Hair follicle dermal papilla cell (primary cell): Measurements from ENCODE around the gene PTMS. TPM values are rescaled to one million over a fixed set of nuclear protein-coding genes. Genes with fewer than 3 reads are reported as not detected.

ENCODE experiments used
- total RNA-seq: library from RNA; depleted of rRNA; stranded (reverse); fragments of >200 nt; gene quantifications from 2 replicates; pipeline ENCODE4 v1.2.3, GENCODE V29; 2012

The PTMS gene, protein sequence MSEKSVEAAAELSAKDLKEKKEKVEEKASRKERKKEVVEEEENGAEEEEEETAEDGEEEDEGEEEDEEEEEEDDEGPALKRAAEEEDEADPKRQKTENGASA
- 84.2 and 108 TPM in 2 replicates for total RNA-seq

DNA sequence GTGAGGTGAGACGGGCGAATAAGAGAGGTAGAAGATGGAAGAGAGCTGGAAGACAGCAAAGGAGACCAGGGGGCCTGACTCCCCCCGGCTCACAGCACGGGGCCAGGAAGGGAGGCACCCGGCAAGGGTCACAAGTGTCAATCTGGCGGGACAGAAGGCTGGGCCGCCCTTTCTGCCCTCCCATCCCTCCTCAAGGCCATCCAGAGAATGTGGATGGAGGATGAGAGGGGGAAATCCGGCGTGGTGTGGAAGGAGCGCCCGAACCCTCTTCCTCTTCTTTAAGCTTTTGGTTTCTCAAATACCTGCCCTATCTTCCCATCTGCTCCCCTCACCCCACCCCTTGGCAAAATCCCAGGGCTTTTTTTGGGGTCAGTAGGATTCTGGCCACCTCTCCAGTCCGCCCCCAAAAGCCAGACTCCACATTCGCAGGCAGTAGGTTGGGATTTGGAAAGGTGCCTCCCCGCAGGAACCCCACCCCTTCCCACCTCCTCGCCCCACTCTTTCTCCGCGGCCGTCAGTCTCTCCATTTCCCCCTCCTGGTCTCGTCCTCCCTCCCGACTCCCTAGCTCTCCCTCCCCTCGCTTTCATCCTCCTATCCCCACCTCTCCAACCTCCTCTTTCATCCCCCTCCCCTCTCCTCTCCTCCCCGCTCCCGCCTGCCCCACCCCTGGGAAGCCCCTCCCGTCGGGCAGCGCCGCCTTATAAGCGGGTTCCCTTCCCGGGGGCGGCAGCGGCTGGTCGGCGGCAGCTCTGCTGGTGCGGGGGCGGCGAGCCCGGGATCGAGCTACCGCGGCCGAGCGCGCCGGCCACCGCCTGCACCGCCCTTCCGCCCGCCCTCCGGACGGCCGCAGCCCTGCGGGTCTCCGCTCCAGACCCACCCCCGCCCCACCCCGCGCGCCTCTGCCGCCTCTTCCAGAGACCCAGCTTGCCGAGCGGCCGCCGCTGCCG lies at the start of gene PTMS:
TSS of gene PTMS (plus strand) at position 730 of the 948 bp plus-strand sequence. CDS start 343 bp downstream, outside the sequence.

DNA sequence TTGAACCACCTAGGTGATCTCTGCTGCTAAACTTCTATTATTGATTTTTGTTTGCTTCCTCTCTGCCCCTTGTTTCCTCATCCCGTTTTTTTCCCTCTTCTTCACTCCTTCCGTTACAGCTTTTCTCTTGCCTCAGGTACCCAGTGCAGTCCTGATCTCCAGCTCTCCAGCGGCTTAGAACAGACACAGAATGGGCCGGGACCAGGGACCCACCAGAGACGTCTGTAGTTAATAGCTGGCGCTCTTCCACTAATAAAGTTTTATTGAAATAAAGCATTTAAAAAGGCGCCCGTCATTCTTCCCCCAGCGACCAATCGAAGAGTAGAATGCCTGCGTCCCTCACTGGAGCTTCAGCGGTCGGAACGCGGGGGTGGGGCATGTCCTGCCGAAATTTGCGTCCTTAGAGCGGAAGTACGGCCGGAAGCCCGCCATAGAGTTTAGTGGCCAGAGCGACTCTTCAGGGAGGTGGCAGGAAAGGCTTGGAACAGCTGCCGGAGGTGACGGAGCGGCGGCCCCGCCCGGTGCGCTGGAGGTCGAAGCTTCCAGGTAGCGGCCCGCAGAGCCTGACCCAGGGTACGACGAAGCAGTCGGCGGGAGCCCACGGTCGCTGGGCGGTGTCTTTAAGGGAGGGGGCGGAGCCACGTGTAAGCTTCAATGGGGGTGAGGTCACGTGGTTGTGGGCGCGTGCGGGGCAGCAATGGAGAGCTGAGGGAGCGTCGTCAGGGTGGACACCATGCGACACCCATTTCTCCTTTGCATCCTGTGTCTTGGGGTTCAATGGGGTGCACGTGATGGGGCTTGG lies 42.4 kb upstream of the PTMS start, which contains the start of gene COPS7A:
TSS of gene COPS7A (plus strand) at position 440 of the 802 bp plus-strand sequence. CDS start 611 bp downstream, outside the sequence.

DNA sequence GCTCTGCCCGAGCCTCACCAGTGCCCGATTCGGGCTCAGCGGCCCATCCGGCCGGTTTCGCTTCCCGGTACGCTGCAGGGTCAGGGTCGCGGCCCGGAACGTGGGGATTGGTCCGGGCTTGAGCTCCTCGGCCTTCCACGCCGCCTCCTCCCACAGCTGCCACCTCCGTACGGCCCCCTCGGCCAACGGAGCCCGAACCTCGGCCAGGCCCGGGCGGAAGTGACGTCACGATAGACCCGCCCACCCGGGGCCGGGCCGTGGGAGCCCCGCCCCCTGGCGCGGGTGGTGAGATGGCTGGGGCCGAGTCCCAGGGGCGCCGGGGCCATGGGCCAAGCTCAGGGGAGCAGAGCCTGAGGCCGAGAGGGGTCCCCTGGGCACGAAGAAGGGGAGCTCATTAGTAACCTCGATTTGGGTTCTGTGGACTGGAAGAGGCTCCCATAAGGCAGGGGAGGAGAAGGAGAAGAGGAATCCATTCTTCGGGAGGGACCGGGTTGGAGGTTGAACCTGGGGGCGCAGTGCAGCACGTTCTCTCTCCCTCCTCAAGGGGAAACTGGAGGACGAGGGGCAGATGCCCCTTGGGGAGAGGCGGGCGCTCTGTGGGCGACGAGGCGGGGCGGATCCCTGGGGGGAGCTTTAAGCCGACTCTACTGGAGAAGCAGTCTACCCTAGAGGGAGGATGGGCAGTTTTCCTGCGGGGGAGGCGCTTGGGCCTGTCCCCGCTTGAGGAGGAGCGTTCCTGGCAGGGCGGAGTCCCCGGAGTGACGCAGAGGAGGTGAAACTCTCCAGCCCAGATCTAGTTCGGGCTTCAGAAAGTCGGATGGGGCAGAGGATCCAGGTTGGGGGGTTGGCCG lies 13.0 kb upstream of the PTMS start, which contains the start of gene MLF2:
TSS of gene MLF2 (minus strand) at position 221 of the 851 bp plus-strand sequence. CDS start 807 bp downstream, outside the sequence.

DNA sequence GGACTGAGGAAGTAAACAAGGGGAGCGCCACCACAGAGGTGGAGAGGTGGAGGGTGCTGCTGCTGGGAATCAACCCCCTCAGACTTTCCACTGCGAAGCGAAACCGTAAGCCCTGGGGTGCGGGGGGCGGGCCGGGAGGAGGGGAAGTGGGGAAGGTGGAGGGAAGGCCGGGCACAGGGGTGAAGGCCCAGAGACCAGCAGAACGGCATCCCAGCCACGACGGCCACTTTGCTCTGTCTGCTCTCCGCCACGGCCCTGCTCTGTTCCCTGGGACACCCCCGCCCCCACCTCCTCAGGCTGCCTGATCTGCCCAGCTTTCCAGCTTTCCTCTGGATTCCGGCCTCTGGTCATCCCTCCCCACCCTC lies 6.2 kb downstream of the PTMS start, which contains the start of gene LAG3:
TSS of gene LAG3 (plus strand) at position 190 of the 365 bp plus-strand sequence. CDS start 333 bp downstream, outside the sequence.

DNA sequence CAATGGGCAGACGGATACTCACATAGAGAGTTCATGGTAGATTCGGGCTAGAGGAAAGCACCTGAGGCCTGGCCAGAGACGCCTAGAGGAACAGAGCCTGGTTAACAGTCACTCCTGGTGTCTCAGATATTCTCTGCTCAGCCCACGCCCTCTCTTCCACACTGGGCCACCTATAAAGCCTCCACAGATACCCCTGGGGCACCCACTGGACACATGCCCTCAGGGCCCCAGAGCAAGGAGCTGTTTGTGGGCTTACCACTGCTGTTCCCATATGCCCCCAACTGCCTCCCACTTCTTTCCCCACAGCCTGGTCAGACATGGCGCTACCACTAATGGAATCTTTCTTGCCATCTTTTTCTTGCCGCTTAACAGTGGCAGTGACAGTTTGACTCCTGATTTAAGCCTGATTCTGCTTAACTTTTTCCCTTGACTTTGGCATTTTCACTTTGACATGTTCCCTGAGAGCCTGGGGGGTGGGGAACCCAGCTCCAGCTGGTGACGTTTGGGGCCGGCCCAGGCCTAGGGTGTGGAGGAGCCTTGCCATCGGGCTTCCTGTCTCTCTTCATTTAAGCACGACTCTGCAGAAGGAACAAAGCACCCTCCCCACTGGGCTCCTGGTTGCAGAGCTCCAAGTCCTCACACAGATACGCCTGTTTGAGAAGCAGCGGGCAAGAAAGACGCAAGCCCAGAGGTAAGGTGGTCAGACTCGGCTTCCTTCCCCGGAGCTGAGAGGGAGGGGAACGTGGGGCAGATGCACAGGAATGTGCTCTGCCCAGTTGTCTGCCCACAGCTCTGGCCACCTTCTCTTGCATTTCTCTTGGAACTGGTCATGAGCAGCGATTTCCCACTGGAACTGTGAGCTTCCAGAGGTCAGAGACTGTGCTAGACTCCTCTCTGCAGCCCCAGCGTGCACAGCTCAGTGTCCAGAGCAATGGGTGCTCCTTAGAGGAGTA lies 23.1 kb downstream of the PTMS start, which contains the start of gene CD4:
TSS of gene CD4 (plus strand) at position 557 of the 953 bp plus-strand sequence. CDS start 10,611 bp downstream, outside the sequence.

Other genes starting within 250 kb of the PTMS start
- 5,670 and 6,868 TPM in 2 replicates for gene GAPDH, start 231.8 kb upstream of the PTMS start, total RNA-seq
- gene IFFO1, start 210.3 kb upstream of the PTMS start, total RNA-seq: 13.8 and 16.5 TPM in 2 replicates
- 25.9 and 29.0 TPM in 2 replicates for gene NOP2, start 198.1 kb upstream of the PTMS start, total RNA-seq
- 197 and 241 TPM in 2 replicates for gene CHD4, start 159.0 kb upstream of the PTMS start, total RNA-seq
- 0.12 TPM in 1 of 2 replicates, not detected in the other for gene LPAR5, start 130.4 kb upstream of the PTMS start, total RNA-seq
- 0.16 TPM in 1 of 2 replicates, not detected in the other for gene ACRBP, start 118.9 kb upstream of the PTMS start, total RNA-seq
- 36.5 and 40.1 TPM in 2 replicates for gene ING4, start 103.2 kb upstream of the PTMS start, total RNA-seq
- gene ZNF384, start 77.0 kb upstream of the PTMS start, total RNA-seq: 27.1 and 30.8 TPM in 2 replicates
- gene PIANP, start 65.5 kb upstream of the PTMS start, total RNA-seq: 0.24 and 2.1 TPM in 2 replicates
- 98.8 and 101 TPM in 2 replicates for gene COPS7A, start 42.3 kb upstream of the PTMS start, total RNA-seq
- gene MLF2, start 13.2 kb upstream of the PTMS start, total RNA-seq: 171 and 183 TPM in 2 replicates
- 0.16 and 0.61 TPM in 2 replicates for gene LAG3, start 6.2 kb downstream of the PTMS start, total RNA-seq
- 1.7 and 3.2 TPM in 2 replicates for gene CD4, start 23.2 kb downstream of the PTMS start, total RNA-seq
- 4.6 and 7.3 TPM in 2 replicates for gene GPR162, start 55.5 kb downstream of the PTMS start, total RNA-seq
- 72.1 and 81.9 TPM in 2 replicates for gene P3H3, start 62.0 kb downstream of the PTMS start, total RNA-seq
- gene GNB3, start 74.6 kb downstream of the PTMS start, total RNA-seq: 1.9 and 5.8 TPM in 2 replicates
- 1.5 and 3.3 TPM in 2 replicates for gene CDCA3, start 84.9 kb downstream of the PTMS start, total RNA-seq
- 87.1 and 94.1 TPM in 2 replicates for gene USP5, start 85.8 kb downstream of the PTMS start, total RNA-seq
- 504 and 543 TPM in 2 replicates for gene TPI1, start 101.2 kb downstream of the PTMS start, total RNA-seq
- gene SPSB2, start 106.9 kb downstream of the PTMS start, total RNA-seq: 10.4 and 11.8 TPM in 2 replicates
- 6.9 and 8.9 TPM in 2 replicates for gene LRRC23, start 138.5 kb downstream of the PTMS start, total RNA-seq
- gene ENO2, start 148.2 kb downstream of the PTMS start, total RNA-seq: 8.0 and 11.4 TPM in 2 replicates
- 19.8 TPM in 2 replicates for gene ATN1, start 161.6 kb downstream of the PTMS start, total RNA-seq
- not detected in 2 replicates for gene RNU7-1, start 177.5 kb downstream of the PTMS start, total RNA-seq
- gene C12orf57, start 177.7 kb downstream of the PTMS start, total RNA-seq: 65.3 and 67.2 TPM in 2 replicates
- gene PTPN6, start 185.0 kb downstream of the PTMS start, total RNA-seq: 0.61 and 0.65 TPM in 2 replicates
- gene PHB2, start 204.3 kb downstream of the PTMS start, total RNA-seq: 167 and 182 TPM in 2 replicates
- 21.4 and 22.2 TPM in 2 replicates for gene EMG1, start 204.6 kb downstream of the PTMS start, total RNA-seq